K562 (cell line): ENCODE measurements around the gene ADAMTS20. TPM values are rescaled to one million over a fixed set of nuclear protein-coding genes. Genes with fewer than 3 reads are reported as not detected.

Experiments used
- ATAC-seq: fragments of 200-7000 bp; cut with Tn5 transposase; 3 replicates; pipeline ENCODE4 v1.9.1; 2020; ENCODE audit warnings: moderate library complexity
- BruUV-seq: library from RNA; stranded (reverse); fragments of 400-500 nt; replicated peaks from 2 replicates; lab custom pipeline; 2021; lab: Mats Ljungman, UMichigan
- CTCF ChIA-PET: fragments of 300-600 bp; formaldehyde crosslinking; extraction: SDS; loops from one replicate; lab custom pipeline; 2021; ENCODE audit warnings: low intra/inter-chr PET ratio; lab: Yijun Ruan, JAX
- POLR2A ChIA-PET: fragments of 300-600, 350-650 bp; sonication (Branson Sonifier 250); formaldehyde crosslinking; extraction: SDS; loops from one replicate; lab custom pipeline; 2021; ENCODE audit warnings: antibody characterized with exemption, inconsistent platforms; lab: Yijun Ruan, JAX
- DNase-seq, 4 experiments: peaks; one replicate each; pipeline versions ENCODE4 v3.0.0 to v3.0.0-alpha.2; 2011 to 2018; ENCODE audit warnings: low spot score in 3 of 4, mixed read lengths in 3 of 4; ENCODE audit errors: extremely low read depth in 1 of 4
- FAIRE-seq: peaks from 2 replicates; lab custom pipeline; 2011; peaks lifted over from hg19 to GRCh38; lab: Jason Lieb, UNC
- H2AFZ ChIP-seq: 2 replicates; pipeline ENCODE4 v1.6.0; 2011; ENCODE audit warnings: low read depth, low read length, control low read depth, inconsistent platforms
- H3K27ac ChIP-seq: fragments of 200-600 bp; 3 replicates; pipeline ENCODE4 v1.8.0; 2011; ENCODE audit warnings: low read depth, mild to moderate bottlenecking, control low read depth, inconsistent platforms, low read length, moderate library complexity, mixed read lengths; ENCODE audit errors: extremely low read depth
- H3K27me3 ChIP-seq, 2 experiments: fragments of 300-600 bp in 1 of 2; 2 replicates in 1 of 2; 3 replicates in 1 of 2; pipeline versions ENCODE4 v1.6.0 to v1.8.0; 2011; ENCODE audit warnings: inconsistent platforms in 2 of 2, low read length in 2 of 2, mild to moderate bottlenecking in 1 of 2, mixed read lengths in 1 of 2, moderate library complexity in 1 of 2; ENCODE audit not compliant: control insufficient read depth in 2 of 2, insufficient read depth in 2 of 2
- H3K36me3 ChIP-seq: fragments of 300-600 bp; 3 replicates; pipeline ENCODE4 v1.8.0; 2011; ENCODE audit warnings: mild to moderate bottlenecking, low read length, inconsistent platforms; ENCODE audit not compliant: control insufficient read depth, insufficient read depth
- H3K4me1 ChIP-seq, 2 experiments: fragments of 200-600 bp in 1 of 2; replicated peaks in 1 of 2; 2 replicates in 1 of 2; 3 replicates in 1 of 2; pipeline versions ENCODE4 v1.5.1 to v1.8.0; 2011; ENCODE audit warnings: inconsistent platforms in 2 of 2, low read length in 2 of 2, mild to moderate bottlenecking in 1 of 2, mixed read lengths in 1 of 2, moderate library complexity in 1 of 2; ENCODE audit not compliant: control insufficient read depth in 2 of 2, insufficient read depth in 2 of 2
- H3K4me2 ChIP-seq: 2 replicates; pipeline ENCODE4 v1.6.1; 2011; ENCODE audit warnings: low read length, control low read depth, inconsistent platforms, mixed read lengths; ENCODE audit not compliant: insufficient read depth
- H3K4me3 ChIP-seq: fragments of 200-600 bp; sonication (generic), shearing (Covaris generic); 2 replicates; pipeline ENCODE4 v1.5.1; 2016; ENCODE audit warnings: control low read depth, inconsistent platforms
- H3K79me2 ChIP-seq: fragments of 200-600 bp; 3 replicates; pipeline ENCODE4 v1.8.0; 2011; ENCODE audit warnings: low read length, inconsistent platforms; ENCODE audit not compliant: control insufficient read depth, insufficient read depth
- H3K9ac ChIP-seq, 2 experiments: 2 replicates each; pipeline versions ENCODE4 v1.6.0 to v1.6.1; 2011; ENCODE audit warnings: low read depth in 2 of 2, low read length in 2 of 2, control low read depth in 1 of 2, inconsistent platforms in 1 of 2, mild to moderate bottlenecking in 1 of 2, mixed read lengths in 1 of 2; ENCODE audit not compliant: insufficient read depth in 1 of 2
- H3K9me1 ChIP-seq: one replicate; pipeline ENCODE4 v1.6.0; 2011; ENCODE audit warnings: inconsistent platforms, mild to moderate bottlenecking, low read length, moderate library complexity; ENCODE audit not compliant: control insufficient read depth, insufficient read depth
- H3K9me3 ChIP-seq: replicated peaks from 2 replicates; pipeline ENCODE4 v1.5.1; 2011; ENCODE audit warnings: low read depth, low read length, inconsistent platforms; ENCODE audit not compliant: control insufficient read depth, insufficient read depth
- H4K20me1 ChIP-seq: replicated peaks from 2 replicates; pipeline ENCODE4 v1.6.1; 2011; ENCODE audit warnings: low read length, inconsistent platforms, mixed read lengths; ENCODE audit not compliant: control insufficient read depth, insufficient read depth
- EWSR1 ChIP-seq: fragments of 450-650 bp; IDR thresholded peaks from 2 replicates; pipeline ENCODE4 v1.6.1; 2018; ENCODE audit warnings: borderline replicate concordance, mild to moderate bottlenecking, low read depth, moderate library complexity; ENCODE audit not compliant: partially characterized antibody
- KHSRP ChIP-seq: fragments of 450-650 bp; IDR thresholded peaks from 2 replicates; pipeline ENCODE4 v1.6.1; 2017
- NFIC ChIP-seq: fragments of 450-650 bp; IDR thresholded peaks from 2 replicates; pipeline ENCODE4 v1.6.1; 2017; ENCODE audit warnings: mild to moderate bottlenecking, inconsistent platforms
- SMAD3 ChIP-seq: fragments of 450-650 bp; formaldehyde crosslinking; conservative IDR thresholded peaks from 2 replicates; pipeline ENCODE4 v1.4.0; 2020; ENCODE audit warnings: mild to moderate bottlenecking
- SMARCA5 ChIP-seq: fragments of 450-650 bp; IDR thresholded peaks from 2 replicates; pipeline ENCODE4 v1.6.1; 2016
- SMARCC2 ChIP-seq: fragments of 450-650 bp; IDR thresholded peaks from 2 replicates; pipeline ENCODE4 v1.6.1; 2017; ENCODE audit warnings: antibody characterized with exemption, moderate library complexity, mild to moderate bottlenecking, low read depth
- ZNF232 ChIP-seq: sonication (generic); formaldehyde crosslinking; IDR thresholded peaks from 2 replicates; pipeline ENCODE4 v1.8.0; 2022; ENCODE audit warnings: mild to moderate bottlenecking, missing genetic modification reagents
- ZZZ3 ChIP-seq: fragments of 450-650 bp; IDR thresholded peaks from 2 replicates; pipeline ENCODE4 v1.6.1; 2016; ENCODE audit warnings: antibody characterized with exemption, mild to moderate bottlenecking, moderate library complexity
- WGBS: fragments of 100-300 bp; shearing (Covaris generic); methylation state at CpG from one replicate; pipeline ENCODE4 v1.1.6; 2016; ENCODE audit warnings: low coverage, mixed read lengths; ENCODE audit not compliant: insufficient coverage; ENCODE audit errors: missing lambda C conversion rate; 5-methylcytosine and 5-hydroxymethylcytosine counted together
- in situ Hi-C: fragments of 300-500 bp; cut with MboI; formaldehyde crosslinking; loops from 4 replicates; pipeline ENCODE4 v1.15.0; 2018; ENCODE audit warnings: inconsistent platforms, mixed read lengths
- intact Hi-C: fragments of 100-400 bp; cut with micrococcal nuclease; formaldehyde crosslinking; loops from 2 replicates; pipeline ENCODE4 v1.14.2; 2022
- polyA plus RNA-seq, 8 experiments: library from polyadenylated mRNA; depleted of rRNA in 4 of 8; stranded (reverse) in 5 of 8; unstranded in 3 of 8; fragments of >200 nt; fragmentation: Nextera tagmentation in 2 of 8; fragmentation: Illumina TruSeq in 1 of 8; extraction: Ambion mirVana in 2 of 8; extraction: Trizol in 1 of 8; gene quantifications; 2 replicates each; pipeline versions ENCODE4 v1.2.1 to v1.2.3, GENCODE V29; 2011 to 2014; ENCODE audit warnings: inconsistent platforms in 1 of 8, missing spikeins in 1 of 8
- total RNA-seq, 7 experiments: library from RNA; depleted of rRNA in 6 of 7; stranded (reverse); fragments of >200 nt in 6 of 7; fragmentation: Illumina TruSeq in 2 of 7; extraction: Trizol in 2 of 7; gene quantifications; 2 replicates each; pipeline versions ENCODE4 v1.2.1 to v1.2.3, GENCODE V29; 2011 to 2021; ENCODE audit warnings: low replicate concordance in 1 of 7
- TF ChIP-seq, protein P1 (sequence below): sonication (generic); formaldehyde crosslinking; IDR thresholded peaks from 2 replicates; pipeline ENCODE4 v1.8.0; 2022; ENCODE audit warnings: mild to moderate bottlenecking, missing genetic modification reagents, borderline replicate concordance
- TF ChIP-seq, protein P2 (sequence below): sonication (generic); formaldehyde crosslinking; IDR thresholded peaks from 2 replicates; pipeline ENCODE4 v1.9.0; 2022; ENCODE audit warnings: mild to moderate bottlenecking, missing genetic modification reagents
- TF ChIP-seq, protein P3 (sequence below), 2 experiments: fragments of 450-650 bp; IDR thresholded peaks; 2 replicates each; pipeline ENCODE4 v1.6.1; 2018; ENCODE audit warnings: mild to moderate bottlenecking in 2 of 2, low read depth in 1 of 2; ENCODE audit not compliant: partially characterized antibody in 2 of 2
- TF ChIP-seq, protein P4 (sequence below): fragments of 450-650 bp; formaldehyde crosslinking; IDR thresholded peaks from 2 replicates; pipeline ENCODE4 v1.4.0; 2022; ENCODE audit warnings: missing genetic modification characterization

The ADAMTS20 gene
- total and polyA plus RNA-seq, 9 of the 15 experiments (the other 6 are each of a cell fraction or from before 2014, with no cell fraction given) = 0.01 to 0.84 (median 0.07) TPM; not detected in 2

DNA sequence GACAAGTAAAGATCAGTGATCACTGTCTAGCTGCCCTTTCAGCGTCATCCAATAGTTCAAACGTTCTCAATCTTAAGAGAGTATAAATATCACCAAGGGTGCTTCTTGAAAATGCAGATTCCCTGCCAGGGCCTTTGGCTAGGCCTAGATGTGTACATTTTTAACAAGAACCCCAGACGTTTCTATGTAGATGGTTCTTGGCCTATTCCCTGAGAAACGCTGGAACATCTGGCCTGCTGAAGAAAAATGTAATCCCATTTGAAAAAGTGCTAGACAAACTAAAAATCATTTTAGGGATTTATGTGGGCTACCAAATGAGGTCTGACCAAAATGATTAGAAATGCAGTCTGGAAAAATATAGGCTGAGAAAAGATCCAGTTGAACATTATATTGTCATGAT is 231.7 kb downstream of the ADAMTS20 start (continued):
- TF ChIP-seq, protein P1, sequence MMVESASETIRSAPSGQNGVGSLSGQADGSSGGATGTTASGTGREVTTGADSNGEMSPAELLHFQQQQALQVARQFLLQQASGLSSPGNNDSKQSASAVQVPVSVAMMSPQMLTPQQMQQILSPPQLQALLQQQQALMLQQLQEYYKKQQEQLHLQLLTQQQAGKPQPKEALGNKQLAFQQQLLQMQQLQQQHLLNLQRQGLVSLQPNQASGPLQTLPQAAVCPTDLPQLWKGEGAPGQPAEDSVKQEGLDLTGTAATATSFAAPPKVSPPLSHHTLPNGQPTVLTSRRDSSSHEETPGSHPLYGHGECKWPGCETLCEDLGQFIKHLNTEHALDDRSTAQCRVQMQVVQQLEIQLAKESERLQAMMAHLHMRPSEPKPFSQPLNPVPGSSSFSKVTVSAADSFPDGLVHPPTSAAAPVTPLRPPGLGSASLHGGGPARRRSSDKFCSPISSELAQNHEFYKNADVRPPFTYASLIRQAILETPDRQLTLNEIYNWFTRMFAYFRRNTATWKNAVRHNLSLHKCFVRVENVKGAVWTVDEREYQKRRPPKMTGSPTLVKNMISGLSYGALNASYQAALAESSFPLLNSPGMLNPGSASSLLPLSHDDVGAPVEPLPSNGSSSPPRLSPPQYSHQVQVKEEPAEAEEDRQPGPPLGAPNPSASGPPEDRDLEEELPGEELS (CRISPR knock-in tag) = no peak
- TF ChIP-seq EWSR1 (no peak), SMARCC2 (no peak)

DNA sequence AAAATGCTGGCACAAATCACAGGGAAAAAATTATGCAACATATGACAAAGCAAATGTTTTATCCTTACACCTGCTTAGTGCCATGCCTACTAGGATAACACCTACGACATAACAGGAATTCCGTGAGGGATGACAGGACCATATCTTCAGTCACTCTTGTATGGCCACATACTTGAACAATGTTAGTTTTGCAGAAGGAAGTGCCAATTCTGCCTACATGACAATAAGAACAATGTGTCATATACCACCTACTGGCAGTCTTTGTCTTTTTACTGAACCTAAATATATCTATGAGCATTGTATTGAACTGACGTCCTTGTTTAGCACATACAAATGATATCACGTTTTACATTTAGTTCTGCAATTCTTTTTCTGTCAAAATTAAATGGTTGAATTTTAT is 234.0 kb downstream of the ADAMTS20 start:
- ATAC-seq (no peak), FAIRE-seq (no peak), DNase-seq (no peak)
- ChIA-PET CTCF (no interaction called here), POLR2A (no interaction called here)
- H2AFZ ChIP-seq = no peak overlapping the region
- no peak overlapping the region for H3K9ac ChIP-seq
- TF ChIP-seq SMAD3 (CRISPR knock-in tag) = no peak
- TF ChIP-seq, protein P2, sequence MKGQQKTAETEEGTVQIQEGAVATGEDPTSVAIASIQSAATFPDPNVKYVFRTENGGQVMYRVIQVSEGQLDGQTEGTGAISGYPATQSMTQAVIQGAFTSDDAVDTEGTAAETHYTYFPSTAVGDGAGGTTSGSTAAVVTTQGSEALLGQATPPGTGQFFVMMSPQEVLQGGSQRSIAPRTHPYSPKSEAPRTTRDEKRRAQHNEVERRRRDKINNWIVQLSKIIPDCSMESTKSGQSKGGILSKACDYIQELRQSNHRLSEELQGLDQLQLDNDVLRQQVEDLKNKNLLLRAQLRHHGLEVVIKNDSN = no peak
- TF ChIP-seq KHSRP = no peak
- no peak for TF ChIP-seq ZZZ3
- no peak for TF ChIP-seq NFIC
- TF ChIP-seq, protein P3, sequence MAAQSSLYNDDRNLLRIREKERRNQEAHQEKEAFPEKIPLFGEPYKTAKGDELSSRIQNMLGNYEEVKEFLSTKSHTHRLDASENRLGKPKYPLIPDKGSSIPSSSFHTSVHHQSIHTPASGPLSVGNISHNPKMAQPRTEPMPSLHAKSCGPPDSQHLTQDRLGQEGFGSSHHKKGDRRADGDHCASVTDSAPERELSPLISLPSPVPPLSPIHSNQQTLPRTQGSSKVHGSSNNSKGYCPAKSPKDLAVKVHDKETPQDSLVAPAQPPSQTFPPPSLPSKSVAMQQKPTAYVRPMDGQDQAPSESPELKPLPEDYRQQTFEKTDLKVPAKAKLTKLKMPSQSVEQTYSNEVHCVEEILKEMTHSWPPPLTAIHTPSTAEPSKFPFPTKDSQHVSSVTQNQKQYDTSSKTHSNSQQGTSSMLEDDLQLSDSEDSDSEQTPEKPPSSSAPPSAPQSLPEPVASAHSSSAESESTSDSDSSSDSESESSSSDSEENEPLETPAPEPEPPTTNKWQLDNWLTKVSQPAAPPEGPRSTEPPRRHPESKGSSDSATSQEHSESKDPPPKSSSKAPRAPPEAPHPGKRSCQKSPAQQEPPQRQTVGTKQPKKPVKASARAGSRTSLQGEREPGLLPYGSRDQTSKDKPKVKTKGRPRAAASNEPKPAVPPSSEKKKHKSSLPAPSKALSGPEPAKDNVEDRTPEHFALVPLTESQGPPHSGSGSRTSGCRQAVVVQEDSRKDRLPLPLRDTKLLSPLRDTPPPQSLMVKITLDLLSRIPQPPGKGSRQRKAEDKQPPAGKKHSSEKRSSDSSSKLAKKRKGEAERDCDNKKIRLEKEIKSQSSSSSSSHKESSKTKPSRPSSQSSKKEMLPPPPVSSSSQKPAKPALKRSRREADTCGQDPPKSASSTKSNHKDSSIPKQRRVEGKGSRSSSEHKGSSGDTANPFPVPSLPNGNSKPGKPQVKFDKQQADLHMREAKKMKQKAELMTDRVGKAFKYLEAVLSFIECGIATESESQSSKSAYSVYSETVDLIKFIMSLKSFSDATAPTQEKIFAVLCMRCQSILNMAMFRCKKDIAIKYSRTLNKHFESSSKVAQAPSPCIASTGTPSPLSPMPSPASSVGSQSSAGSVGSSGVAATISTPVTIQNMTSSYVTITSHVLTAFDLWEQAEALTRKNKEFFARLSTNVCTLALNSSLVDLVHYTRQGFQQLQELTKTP (IDR thresholded peaks at IDR 0.05; ENCODE audit: low read depth in 1 of 2, partially characterized antibody in 2 of 2) = no peak
- TF ChIP-seq, protein P4, sequence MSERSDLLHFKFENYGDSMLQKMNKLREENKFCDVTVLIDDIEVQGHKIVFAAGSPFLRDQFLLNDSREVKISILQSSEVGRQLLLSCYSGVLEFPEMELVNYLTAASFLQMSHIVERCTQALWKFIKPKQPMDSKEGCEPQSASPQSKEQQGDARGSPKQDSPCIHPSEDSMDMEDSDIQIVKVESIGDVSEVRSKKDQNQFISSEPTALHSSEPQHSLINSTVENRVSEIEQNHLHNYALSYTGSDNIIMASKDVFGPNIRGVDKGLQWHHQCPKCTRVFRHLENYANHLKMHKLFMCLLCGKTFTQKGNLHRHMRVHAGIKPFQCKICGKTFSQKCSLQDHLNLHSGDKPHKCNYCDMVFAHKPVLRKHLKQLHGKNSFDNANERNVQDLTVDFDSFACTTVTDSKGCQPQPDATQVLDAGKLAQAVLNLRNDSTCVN (CRISPR knock-in tag) = no peak
- TF ChIP-seq SMARCA5 = no peak
- no peak for TF ChIP-seq ZNF232 (CRISPR knock-in tag)
- no peak overlapping the region for H3K4me2 ChIP-seq
- H3K36me3 ChIP-seq = no peaks in the 10 kb centered on the region
- H3K79me2 ChIP-seq = no peaks in the 10 kb centered on the region
- 8% methylated on average over 4 of the region's 4 CpGs for WGBS
- H3K27me3 ChIP-seq = no peaks in the 10 kb centered on the region
- no peaks in the 10 kb centered on the region for H3K4me1 ChIP-seq
- no peaks in the 10 kb centered on the region for H3K9me1 ChIP-seq
- in situ Hi-C loops (no loop called here), intact Hi-C loops (no loop called here)
- H3K9me3 ChIP-seq = no peaks in the 10 kb centered on the region
- H4K20me1 ChIP-seq = no peaks in the 10 kb centered on the region
- no peak overlapping the region for H3K27ac ChIP-seq
- no peak overlapping the region for H3K4me3 ChIP-seq
- no TSS peak for BruUV-seq
